Neural progenitor cell (in vitro differentiated cells): ENCODE measurements around the gene DNAH3.

Source experiments
- CTCF ChIP-seq: fragments of 200-600 bp; sonication (generic); IDR thresholded peaks from 2 replicates; pipeline ENCODE4 v1.5.1; 2017; ENCODE audit warnings: antibody characterized with exemption, mild to moderate bottlenecking
- EZH2 ChIP-seq: fragments of 200-600 bp; sonication (generic); IDR thresholded peaks from 2 replicates; pipeline ENCODE4 v1.6.1; 2017; ENCODE audit warnings: antibody characterized with exemption, mild to moderate bottlenecking, moderate library complexity

- no peak for TF ChIP-seq CTCF
- TF ChIP-seq EZH2, result no peak
Observed at GRCh38 chr16:20937736-20938135, 212.9 kb downstream of the DNAH3 start.
